Activated CD8-positive, alpha-beta memory T cell treated with anti-CD3 and anti-CD28 coated beads for 4 hours (primary cell): ENCODE results near the gene CDC37L1.
"Not testable (repeated sequence)": the region's sequence is repeated elsewhere in the genome, so short reads cannot be mapped to it uniquely, and the experiment has no call there.

Source experiments
- DNase-seq, 2 donors: peaks; one replicate each; pipeline ENCODE4 v3.0.0-alpha.2; 2020; ENCODE audit warnings: low read depth in 2 of 2

CDC37L1 gene

DNA sequence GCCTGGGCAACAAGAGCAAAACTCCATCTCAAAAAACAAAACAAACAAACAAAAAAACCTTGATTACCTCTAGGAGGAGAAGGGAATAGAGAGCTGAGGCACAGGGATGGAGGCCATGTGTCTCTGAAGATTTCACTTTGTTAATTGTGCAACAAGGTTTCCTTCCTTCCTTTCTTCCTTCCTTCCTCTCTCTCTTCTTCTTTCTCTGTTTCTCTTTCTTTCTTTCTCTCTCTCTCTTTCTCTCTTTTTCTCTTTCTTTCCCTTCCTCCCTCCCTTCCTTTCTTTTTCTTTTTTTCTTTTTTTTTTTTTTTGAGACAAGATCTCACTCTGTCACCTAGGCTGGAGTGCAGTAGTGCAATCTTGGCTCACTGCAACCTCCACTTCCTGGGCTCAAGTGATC lies 75.2 kb downstream of the CDC37L1 start:
- DNase-seq: not testable (repeated sequence)

DNA sequence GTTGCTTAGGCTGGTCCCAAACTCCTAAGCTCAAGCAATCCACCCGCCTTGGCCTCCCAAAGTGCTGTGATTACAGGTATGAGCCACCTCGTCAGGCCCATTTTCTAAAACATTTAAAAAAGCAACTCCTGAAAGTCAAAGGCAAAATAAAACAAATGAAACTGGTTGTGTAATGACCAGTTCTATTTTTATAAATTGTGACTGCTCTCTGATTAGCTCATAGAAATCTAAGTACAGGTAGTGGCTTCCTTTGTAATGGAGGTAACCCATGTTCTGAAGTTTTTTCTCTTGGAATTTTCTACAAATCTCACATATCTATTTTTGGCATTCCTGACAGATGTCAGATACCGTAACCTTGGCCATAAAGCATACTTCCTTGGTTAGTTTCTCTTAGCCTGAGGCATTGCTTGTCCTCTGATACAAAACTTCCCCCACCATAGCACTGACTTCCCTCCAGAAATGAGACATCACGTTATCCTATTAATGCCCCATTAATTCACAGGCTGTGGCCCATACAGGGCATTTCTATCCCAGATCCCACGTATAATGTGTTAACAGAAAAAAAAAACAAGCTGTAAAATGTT lies 75.7 kb downstream of the CDC37L1 start:
- no peak for DNase-seq

GRCh38 chr9:4756420-4756819 lies 77.1 kb downstream of the CDC37L1 start:
- DNase-seq: no peak
